Transverse colon (tissue), 4 donors: Measurements from ENCODE around the gene PELI2. TPM values are rescaled to one million over a fixed set of nuclear protein-coding genes. Genes with fewer than 3 reads are reported as not detected.

Source experiments
- DNase-seq: peaks from one replicate; pipeline ENCODE4 v3.0.0-alpha.2; 2019
- H3K27ac ChIP-seq, 4 donors: fragments of 200-600 bp; sonication (generic); 2 replicates each; pipeline ENCODE4 v1.5.1; 2016 to 2018; ENCODE audit warnings: inconsistent platforms in 4 of 4
- H3K27me3 ChIP-seq: fragments of 200-600 bp; sonication (generic); 2 replicates; pipeline ENCODE4 v1.5.1; 2017; ENCODE audit warnings: inconsistent platforms
- H3K36me3 ChIP-seq, 4 donors: fragments of 200-600 bp; sonication (generic); 2 replicates each; pipeline ENCODE4 v1.5.1; 2017 to 2019; ENCODE audit warnings: inconsistent platforms in 4 of 4
- H3K4me1 ChIP-seq, 4 donors: fragments of 200-600 bp; sonication (generic); 2 replicates each; pipeline ENCODE4 v1.5.1; 2017 to 2020; ENCODE audit warnings: inconsistent platforms in 4 of 4
- H3K4me3 ChIP-seq, 4 donors: fragments of 200-600 bp; sonication (generic); 1 replicate in 1 of 4; 2 replicates in 3 of 4; pipeline versions ENCODE4 v1.5.1 to v1.6.1; 2017 to 2019; ENCODE audit warnings: inconsistent platforms in 4 of 4
- H3K9me3 ChIP-seq, 2 donors: fragments of 200-600 bp; sonication (generic); 2 replicates each; pipeline ENCODE4 v1.5.1; 2017 to 2019; ENCODE audit warnings: inconsistent platforms in 2 of 2
- CTCF ChIP-seq, 5 experiments: fragments of 200-600 bp in 3 of 5; fragments of 450-650 bp in 2 of 5; sonication (generic) in 3 of 5; IDR thresholded peaks; 1 replicate in 2 of 5; 2 replicates in 3 of 5; pipeline ENCODE4 v1.5.1; 2016 to 2017; ENCODE audit warnings: antibody characterized with exemption in 5 of 5, inconsistent platforms in 3 of 5, mild to moderate bottlenecking in 2 of 5, moderate library complexity in 1 of 5
- EP300 ChIP-seq: sonication (generic); formaldehyde crosslinking; IDR thresholded peaks from one replicate; pipeline ENCODE4 v1.6.1; 2017; ENCODE audit warnings: antibody characterized with exemption, low read depth
- POLR2A ChIP-seq: fragments of 450-650 bp; IDR thresholded peaks from one replicate; pipeline ENCODE4 v1.6.1; 2016; ENCODE audit warnings: antibody characterized with exemption, mild to moderate bottlenecking, moderate library complexity
- POLR2AphosphoS5 ChIP-seq, 3 donors: sonication (generic); formaldehyde crosslinking; IDR thresholded peaks; one replicate each; pipeline ENCODE4 v1.6.1; 2016; ENCODE audit warnings: antibody characterized with exemption in 3 of 3
- WGBS, 2 donors: methylation state at CpG; one replicate each; pipeline ENCODE4 v1.1.5; 2018; ENCODE audit warnings: low coverage in 1 of 2; 5-methylcytosine and 5-hydroxymethylcytosine counted together
- in situ Hi-C, 4 donors: fragments of 200-750 bp; cut with MboI; loops; one replicate each; pipeline versions ENCODE4 v1.15.0 to v1.15.1; 2017; ENCODE audit warnings: low sequenced_read_pairs in 3 of 4, low pct_ligation_motif_present in 1 of 4, low pct_unique_long_range_greater_than_20kb in 1 of 4
- intact Hi-C: fragments of 100-400 bp; cut with DNase I; formaldehyde crosslinking; loops from one replicate; pipeline ENCODE4 v1.15.1; 2023; ENCODE audit warnings: low total_unique reads
- total RNA-seq, 4 donors: library from RNA; depleted of rRNA; stranded (reverse); fragments of >200 nt; gene quantifications; one replicate each; pipeline ENCODE4 v1.1.0, GENCODE V29; 2016

PELI2 gene
- total RNA-seq, 4 donors from 2014 or later: 4.8 to 29.9 (median 14.7) TPM

- 32 to 50% methylated on average over 2 of the region's 2 CpGs for WGBS, 2 donors
- in situ Hi-C loops: no loop called here
- intact Hi-C loops: no loop called here
Measured at GRCh38 chr14:56237398-56237797, 119.2 kb downstream of the PELI2 start.

GRCh38 chr14:56241461-56241860 is 123.2 kb downstream of the PELI2 start:
- no peaks in the 10 kb centered on the region for H3K4me1 ChIP-seq
- no peak overlapping the region for H3K4me3 ChIP-seq
- no peaks in the 10 kb centered on the region for H3K27me3 ChIP-seq
- no peaks in the 10 kb centered on the region for H3K36me3 ChIP-seq
- in situ Hi-C loops: no loop called here
- TF ChIP-seq POLR2A: no peak
- TF ChIP-seq EP300: no peak
- no peak for TF ChIP-seq POLR2AphosphoS5 (IDR thresholded peaks at IDR 0.05)
- no peak for TF ChIP-seq CTCF (IDR thresholded peaks at IDR 0.05)
- intact Hi-C loops: no loop called here
- no peak for DNase-seq
- WGBS, 2 donors: 87 to 91% methylated on average over 4 to 6 of the region's 6 CpGs
- no peak overlapping the region for H3K27ac ChIP-seq
- H3K9me3 ChIP-seq: no peaks in the 10 kb centered on the region

More at GRCh38 chr14:56237398-56237797, 119.2 kb downstream of the PELI2 start:
- no peaks in the 10 kb centered on the region for H3K9me3 ChIP-seq
- no peak overlapping the region for H3K27ac ChIP-seq
- no peak overlapping the region for H3K4me3 ChIP-seq
- H3K27me3 ChIP-seq: no peaks in the 10 kb centered on the region
- no peak for TF ChIP-seq POLR2A
- TF ChIP-seq EP300: no peak
- TF ChIP-seq CTCF (IDR thresholded peaks at IDR 0.05): no peak
- no peak for TF ChIP-seq POLR2AphosphoS5 (IDR thresholded peaks at IDR 0.05)
- no peaks in the 10 kb centered on the region for H3K36me3 ChIP-seq
- H3K4me1 ChIP-seq: no peaks in the 10 kb centered on the region
- DNase-seq: no peak

- intact Hi-C loops (no loop called here), in situ Hi-C loops (no loop called here)
- no peak for TF ChIP-seq POLR2A
- no peak for TF ChIP-seq EP300
- no peak for TF ChIP-seq POLR2AphosphoS5 (IDR thresholded peaks at IDR 0.05)
- no peak for TF ChIP-seq CTCF (IDR thresholded peaks at IDR 0.05)
- Histone ChIP-seq H3K9me3 (no peaks in the 10 kb centered on the region), H3K27me3 (no peaks in the 10 kb centered on the region), H3K4me3 (no peak overlapping the region), H3K27ac (no peak overlapping the region), H3K36me3 (no peaks in the 10 kb centered on the region), H3K4me1 (no peaks in the 10 kb centered on the region)
- WGBS, 2 donors: 82% methylated on average over 2 of the region's 2 CpGs; no CpG with 5 or more reads in 1 of the 2 donors
- no peak for DNase-seq
Measured at GRCh38 chr14:56243110-56243509, 124.9 kb downstream of the PELI2 start.

- 51 to 52% methylated on average over 5 of the region's 5 CpGs for WGBS, 2 donors
- no peak for TF ChIP-seq EP300
- no peak for TF ChIP-seq POLR2A
- TF ChIP-seq POLR2AphosphoS5 (IDR thresholded peaks at IDR 0.05): peak in 1 of 3 donors; percentile 40
- DNase-seq: no peak
- Histone ChIP-seq H3K36me3 (no peaks in the 10 kb centered on the region), H3K4me3 (no peak overlapping the region), H3K4me1 (no peaks in the 10 kb centered on the region), H3K27ac (no peak overlapping the region), H3K27me3 (no peaks in the 10 kb centered on the region), H3K9me3 (no peaks in the 10 kb centered on the region)
- in situ Hi-C loops: no loop called here
- intact Hi-C loops: no loop called here
Measured at GRCh38 chr14:56244138-56244789, 126.1 kb downstream of the PELI2 start.
